Stimulated activated naive CD4-positive, alpha-beta T cell treated with Interleukin-2 at 50 U/mL for 16 hours (primary cell): ENCODE measurements around the gene SGO2.
"Not testable (repeated sequence)": the region's sequence is repeated elsewhere in the genome, so short reads cannot be mapped to it uniquely, and the experiment has no call there.

Source experiments
- DNase-seq: peaks from one replicate; lab custom pipeline; 2025; lab: John Stamatoyannopoulos, UW

SGO2 gene

GRCh38 chr2:200515155-200515554, 10.9 kb upstream of the SGO2 start:
- no peak for DNase-seq

GRCh38 chr2:200523158-200523557, 2.8 kb upstream of the SGO2 start:
- no peak for DNase-seq

- no peak for DNase-seq
Measured at GRCh38 chr2:200523604-200524003, 2.4 kb upstream of the SGO2 start.

GRCh38 chr2:200525066-200525465, 941 bp upstream of the SGO2 start:
- DNase-seq = no peak

- no peak for DNase-seq
Measured at GRCh38 chr2:200525551-200525881, 491 bp upstream of the SGO2 start.

GRCh38 chr2:200528228-200528627, 2.2 kb downstream of the SGO2 start:
- no peak for DNase-seq

- DNase-seq = no peak
Measured at GRCh38 chr2:200533754-200534153, 7.7 kb downstream of the SGO2 start.

- DNase-seq = no peak
Measured at GRCh38 chr2:200534572-200534971, 8.6 kb downstream of the SGO2 start.

- DNase-seq = no peak
Measured at GRCh38 chr2:200538139-200538538, 12.1 kb downstream of the SGO2 start.

- no peak for DNase-seq
Measured at GRCh38 chr2:200540793-200541192, 14.8 kb downstream of the SGO2 start.

GRCh38 chr2:200566596-200566995, 40.6 kb downstream of the SGO2 start:
- not testable (repeated sequence) for DNase-seq

GRCh38 chr2:200567932-200568331, 41.9 kb downstream of the SGO2 start:
- DNase-seq = no peak

- DNase-seq = no peak
Measured at GRCh38 chr2:200575957-200576356, 50.0 kb downstream of the SGO2 start.

GRCh38 chr2:200577027-200577426, 51.0 kb downstream of the SGO2 start:
- no peak for DNase-seq

GRCh38 chr2:200578778-200579177, 52.8 kb downstream of the SGO2 start:
- no peak for DNase-seq

- DNase-seq = no peak
Measured at GRCh38 chr2:200584639-200585038, 58.6 kb downstream of the SGO2 start.

GRCh38 chr2:200585340-200585729, 59.3 kb downstream of the SGO2 start:
- no peak for DNase-seq

- no peak for DNase-seq
Measured at GRCh38 chr2:200585730-200586643, 60.0 kb downstream of the SGO2 start, which contains the start of gene AOX1. TSS of gene AOX1 (plus strand) at chr2:200586014. CDS start at chr2:200586109, 95 bp downstream.

- DNase-seq = no peak
Measured at GRCh38 chr2:200586644-200586975, 60.6 kb downstream of the SGO2 start.

- no peak for DNase-seq
Measured at GRCh38 chr2:200587007-200587616, 61.1 kb downstream of the SGO2 start.

GRCh38 chr2:200588076-200588678, 62.2 kb downstream of the SGO2 start:
- DNase-seq = no peak

- no peak for DNase-seq
Measured at GRCh38 chr2:200590090-200590489, 64.1 kb downstream of the SGO2 start.

GRCh38 chr2:200591308-200591707, 65.3 kb downstream of the SGO2 start:
- DNase-seq = no peak
